SK-N-MC (cell line): Measurements from ENCODE around the gene KLRD1.

Experiments used
- EZH2 ChIP-seq: fragments of 200-600 bp; sonication (generic); IDR thresholded peaks from one replicate; pipeline ENCODE4 v1.6.1; 2017; ENCODE audit warnings: antibody characterized with exemption
- FOXP2 ChIP-seq: optimal IDR thresholded peaks from 2 replicates; pipeline ENCODE3; 2011; ENCODE audit warnings: mild to moderate bottlenecking, moderate library complexity; ENCODE audit not compliant: insufficient read depth; ENCODE audit errors: extremely low read length, control extremely low read depth
- POLR2AphosphoS5 ChIP-seq: IDR thresholded peaks from 2 replicates; pipeline ENCODE4 v1.6.1; 2012; ENCODE audit warnings: mild to moderate bottlenecking, low read depth, low read length, borderline replicate concordance

DNA sequence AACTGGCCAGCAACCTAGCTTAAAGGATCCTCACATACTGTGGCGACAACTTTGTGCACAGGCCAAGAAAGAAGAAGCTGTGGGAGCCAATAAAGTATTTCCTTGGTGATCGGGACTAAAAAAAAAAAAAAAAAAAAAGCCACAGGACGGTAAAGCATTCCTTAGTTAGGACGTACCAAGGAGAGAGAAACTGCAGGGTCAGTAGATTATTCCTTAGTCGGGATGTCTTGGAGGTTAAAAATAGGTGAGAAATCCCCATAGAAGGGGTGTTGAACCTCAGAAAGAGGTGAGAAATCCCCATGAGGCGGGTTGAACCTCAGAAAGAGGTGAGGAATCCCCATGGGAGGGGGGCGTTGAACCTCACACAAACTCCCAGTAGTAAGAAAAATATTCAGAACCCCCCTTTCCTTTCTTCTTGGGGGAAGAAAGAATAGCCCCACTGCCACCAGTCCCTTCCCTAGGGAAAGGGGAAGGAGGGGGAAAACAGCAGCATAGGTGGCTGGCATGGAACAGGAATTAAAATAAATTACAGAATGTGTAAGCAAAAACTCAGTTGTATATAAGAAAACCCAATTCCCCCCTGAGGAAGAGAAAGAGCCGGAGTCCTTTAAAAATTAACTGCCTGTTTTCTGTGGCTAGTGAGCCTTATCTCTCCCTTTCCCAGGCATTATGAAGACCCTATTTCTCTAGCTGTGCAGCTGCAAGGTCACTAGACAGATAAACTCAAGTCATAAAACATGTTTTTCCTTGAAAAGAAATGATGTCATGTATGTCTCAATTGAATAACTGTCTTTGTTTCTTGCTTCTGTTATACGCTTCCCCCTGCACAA, 55.4 kb downstream of the KLRD1 start:
- TF ChIP-seq EZH2 (no peak), POLR2AphosphoS5 (no peak), FOXP2 (no peak)
